GM12864 (cell line): ENCODE measurements around the gene SIM1.

Experiments
- DNase-seq: peaks from one replicate; pipeline ENCODE4 v3.0.0-alpha.2; 2011; ENCODE audit warnings: low read depth
- H3K4me3 ChIP-seq: 2 replicates; pipeline ENCODE4 v1.5.1; 2011; ENCODE audit warnings: mild to moderate bottlenecking, low read depth, low read length, control low read depth
- TF ChIP-seq, protein P1 (sequence below): IDR thresholded peaks from 2 replicates; pipeline ENCODE4 v1.5.1; 2011; ENCODE audit warnings: low read depth, mild to moderate bottlenecking, moderate library complexity, low read length, control low read depth, inconsistent platforms; ENCODE audit errors: missing control alignments

SIM1 gene

DNA sequence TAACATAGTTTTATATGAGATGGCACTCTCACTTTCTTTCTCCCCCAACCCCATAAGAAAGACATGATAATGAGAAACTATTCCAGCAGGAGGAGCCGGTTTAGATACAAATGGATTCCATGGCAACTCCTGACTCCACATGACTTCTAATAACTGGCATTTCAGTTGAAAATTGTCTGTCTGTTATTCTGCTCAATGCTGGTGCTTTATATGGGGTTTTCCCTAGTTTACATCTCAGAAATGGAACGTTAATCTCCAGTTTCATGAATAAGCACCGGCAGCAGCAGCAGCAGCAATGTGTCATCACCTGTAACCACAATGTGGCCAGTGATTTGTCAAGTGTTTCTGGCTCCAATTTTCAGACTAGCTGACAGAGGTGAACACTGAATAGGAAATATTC lies 8.0 kb upstream of the SIM1 start:
- TF ChIP-seq, protein P1, sequence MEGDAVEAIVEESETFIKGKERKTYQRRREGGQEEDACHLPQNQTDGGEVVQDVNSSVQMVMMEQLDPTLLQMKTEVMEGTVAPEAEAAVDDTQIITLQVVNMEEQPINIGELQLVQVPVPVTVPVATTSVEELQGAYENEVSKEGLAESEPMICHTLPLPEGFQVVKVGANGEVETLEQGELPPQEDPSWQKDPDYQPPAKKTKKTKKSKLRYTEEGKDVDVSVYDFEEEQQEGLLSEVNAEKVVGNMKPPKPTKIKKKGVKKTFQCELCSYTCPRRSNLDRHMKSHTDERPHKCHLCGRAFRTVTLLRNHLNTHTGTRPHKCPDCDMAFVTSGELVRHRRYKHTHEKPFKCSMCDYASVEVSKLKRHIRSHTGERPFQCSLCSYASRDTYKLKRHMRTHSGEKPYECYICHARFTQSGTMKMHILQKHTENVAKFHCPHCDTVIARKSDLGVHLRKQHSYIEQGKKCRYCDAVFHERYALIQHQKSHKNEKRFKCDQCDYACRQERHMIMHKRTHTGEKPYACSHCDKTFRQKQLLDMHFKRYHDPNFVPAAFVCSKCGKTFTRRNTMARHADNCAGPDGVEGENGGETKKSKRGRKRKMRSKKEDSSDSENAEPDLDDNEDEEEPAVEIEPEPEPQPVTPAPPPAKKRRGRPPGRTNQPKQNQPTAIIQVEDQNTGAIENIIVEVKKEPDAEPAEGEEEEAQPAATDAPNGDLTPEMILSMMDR, result no peak
- peak; percentile 25 for DNase-seq
- H3K4me3 ChIP-seq, result no peak overlapping the region

DNA sequence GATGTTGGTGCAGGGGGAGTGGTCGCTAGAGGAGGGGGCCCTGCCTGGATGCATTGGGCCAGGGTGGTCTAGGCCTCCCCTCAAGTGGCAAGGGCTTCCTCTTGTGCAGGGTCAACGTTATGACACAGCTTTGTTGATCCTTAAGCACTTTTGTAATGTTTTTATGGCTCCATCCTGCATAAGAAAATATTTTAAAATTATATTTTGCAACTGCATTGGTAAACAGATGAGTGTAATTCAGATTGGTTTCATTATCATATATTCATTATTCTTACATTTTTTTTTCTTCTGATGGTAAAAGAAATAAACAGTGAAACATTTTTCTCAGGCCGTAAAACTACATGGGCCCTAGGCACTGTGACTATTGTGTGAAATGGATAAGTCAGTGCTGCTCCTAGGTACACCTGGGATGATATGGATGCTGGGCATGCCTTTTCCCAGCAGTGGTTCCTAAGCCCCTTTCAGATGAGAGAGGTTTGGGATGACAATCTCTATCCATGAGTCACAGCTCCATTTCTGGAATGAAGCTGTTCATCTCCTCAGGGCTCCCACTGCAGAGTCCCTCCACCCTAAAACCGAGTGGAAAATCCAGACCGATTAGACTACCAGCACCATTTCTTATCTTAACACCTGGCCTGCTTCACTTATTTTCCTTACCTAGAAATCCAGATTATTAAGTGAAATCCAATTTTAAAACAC lies 5.8 kb upstream of the SIM1 start:
- TF ChIP-seq, protein P1, result no peak
- no peak for DNase-seq

DNA sequence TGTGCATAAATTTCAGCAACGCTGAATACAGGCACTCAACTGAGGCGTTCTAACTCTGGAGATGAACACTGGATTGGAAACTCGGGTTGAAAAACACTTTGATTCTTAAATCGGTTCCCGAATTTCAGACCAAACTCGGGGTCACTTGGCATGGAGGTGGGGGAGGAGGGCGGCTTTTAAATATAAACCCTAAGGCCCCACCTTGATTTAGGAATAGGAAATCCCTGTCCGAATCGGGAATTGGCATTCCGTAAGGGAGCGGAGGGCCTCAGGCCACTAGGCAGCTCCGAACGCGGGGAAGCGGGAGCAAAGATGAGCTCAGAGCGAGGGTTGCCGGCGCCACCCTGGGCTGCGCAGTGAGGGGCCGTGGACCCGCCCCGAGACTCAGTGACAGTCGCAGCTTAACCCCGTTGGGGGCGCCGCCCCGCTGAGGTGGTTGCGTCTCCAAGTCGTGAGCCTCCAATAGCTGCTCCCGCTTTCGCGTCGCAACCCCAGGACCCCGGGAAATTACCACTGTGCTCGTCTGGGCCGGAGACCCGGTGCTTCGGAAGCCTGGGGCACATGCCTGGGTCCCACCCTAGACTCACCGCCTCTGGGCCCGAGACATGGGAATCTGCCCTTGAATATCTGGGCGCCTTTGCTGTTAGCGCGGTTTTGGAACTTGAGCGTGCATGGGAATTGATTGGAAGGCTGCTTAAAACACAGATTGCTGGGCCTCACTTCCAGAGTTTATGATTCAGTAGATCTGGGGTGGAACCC lies 4.6 kb upstream of the SIM1 start:
- no peak for DNase-seq
- H3K4me3 ChIP-seq, result no peak overlapping the region
- TF ChIP-seq, protein P1, result no peak

More for the DNA sequence above, 5.8 kb upstream of the SIM1 start:
- H3K4me3 ChIP-seq, result no peak overlapping the region

DNA sequence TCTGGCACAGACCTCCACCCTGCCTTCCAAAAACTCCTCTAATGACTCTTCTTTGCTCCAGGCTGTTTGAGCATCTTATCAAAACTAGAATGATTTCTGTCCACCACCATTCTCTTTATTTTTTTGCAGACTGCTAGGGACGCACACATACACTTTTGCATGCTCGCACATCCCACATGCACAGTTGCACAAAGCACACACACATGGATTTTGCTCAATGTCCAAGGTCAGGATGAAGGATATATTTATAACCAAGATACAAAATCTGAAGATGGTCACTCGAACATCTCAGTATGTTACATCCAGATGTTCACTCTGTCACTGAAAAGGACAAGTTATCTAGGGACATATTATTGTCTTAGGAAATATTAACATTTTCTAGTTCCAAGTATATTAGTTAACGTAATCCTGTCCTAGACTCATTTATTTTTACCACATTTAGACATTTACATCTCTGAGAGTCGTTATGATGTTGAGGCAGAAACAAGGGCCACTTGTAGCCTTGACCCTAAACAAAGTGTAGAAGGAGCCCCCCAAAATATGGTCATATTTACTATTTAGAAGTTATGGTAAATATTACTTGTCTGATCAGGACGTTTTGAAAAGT lies 3.4 kb upstream of the SIM1 start:
- DNase-seq, result no peak
- TF ChIP-seq, protein P1, result no peak
- no peak overlapping the region for H3K4me3 ChIP-seq

DNA sequence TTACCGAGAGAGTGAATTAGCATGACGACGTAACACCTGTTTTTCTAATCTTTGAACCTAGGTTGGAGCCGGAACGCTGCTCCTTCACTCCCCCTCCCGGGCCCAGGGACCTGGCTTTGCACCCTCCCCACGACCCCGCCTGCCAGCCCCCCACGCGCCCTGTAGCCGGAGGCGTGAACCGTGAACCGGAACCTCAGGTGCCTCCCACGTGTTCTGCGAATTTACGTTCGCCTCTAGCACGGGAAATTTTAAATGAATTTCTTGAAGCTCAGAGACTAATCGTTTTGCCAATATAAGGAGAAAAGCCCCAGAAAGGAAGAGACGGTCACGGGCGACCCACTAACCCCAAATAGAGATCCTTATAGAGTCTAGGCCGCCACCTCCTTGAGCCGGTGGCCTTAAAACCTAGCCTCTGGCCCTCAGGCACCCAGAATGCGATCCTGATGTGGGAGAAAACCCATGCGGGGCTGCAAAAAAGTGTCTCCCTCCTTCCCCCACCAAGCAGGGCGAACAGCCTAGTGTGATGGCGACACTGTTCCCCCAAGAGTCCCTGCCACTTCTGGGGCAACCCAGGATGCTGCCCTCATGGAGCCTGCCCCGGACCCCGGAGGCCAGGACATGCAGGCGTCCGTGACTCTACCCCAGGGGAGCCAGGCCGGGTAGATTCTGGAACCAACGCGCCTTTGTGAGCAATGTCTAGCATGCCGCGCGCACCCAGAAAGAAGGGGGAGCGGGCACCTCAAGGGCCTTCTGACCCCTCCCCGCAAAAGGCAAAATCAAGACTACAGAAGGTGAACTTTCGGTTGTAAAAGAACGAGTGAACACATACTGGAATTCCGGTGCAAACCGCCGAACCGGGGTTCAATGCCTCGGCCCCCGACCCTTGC lies 2.7 kb upstream of the SIM1 start:
- no peak for DNase-seq

More for the DNA sequence above, 2.7 kb upstream of the SIM1 start:
- TF ChIP-seq, protein P1, result no peak
- no peak overlapping the region for H3K4me3 ChIP-seq
